ENCODE results near the gene PTGIR. TPM values are rescaled to one million over a fixed set of nuclear protein-coding genes. Genes with fewer than 3 reads are reported as not detected.
A peak's percentile ranks its signal among the peaks of the same experiment; 100 is the strongest.

The PTGIR gene
- total RNA-seq, 5 donors from 2014 or later (not counting 1 experiment from before 2014, with no cell fraction given) = 1.2 to 5.4 (median 3.5) TPM

DNA sequence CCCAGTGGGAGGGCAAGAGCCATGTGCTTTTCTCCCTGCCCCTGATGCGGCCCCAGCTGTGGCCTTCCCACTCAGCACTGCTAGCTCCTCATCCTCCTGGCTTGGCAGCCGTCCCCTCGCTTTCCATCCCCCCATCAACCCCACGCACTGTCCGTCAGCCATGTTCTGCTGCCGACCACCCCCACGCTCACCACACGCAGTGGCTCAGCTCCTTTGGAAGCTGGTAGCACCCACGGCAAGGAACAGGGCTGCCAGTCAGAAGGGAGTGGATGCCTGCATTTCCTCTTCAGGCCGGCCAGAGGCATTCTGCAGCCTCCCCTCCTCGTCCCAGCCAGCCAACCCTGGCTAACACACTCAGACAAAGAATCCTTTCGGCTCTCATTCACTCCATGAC lies 17.4 kb downstream of the PTGIR start:
- Histone ChIP-seq H3K4me1 (ENCODE audit: control insufficient read depth in 1 of 2, extremely low read depth in 1 of 2, insufficient read depth in 2 of 2, low read length in 2 of 2) (peaks cover 34 to 63% of the 10 kb centered on the region in 2 experiments), H3K4me3 (ENCODE audit: control insufficient read depth in 1 of 2, extremely low read depth in 1 of 2, low read length in 1 of 2) (no peak overlapping the region), H3K9me3 (no peaks in the 10 kb centered on the region), H3K36me3 (ENCODE audit: control insufficient read depth in 2 of 2, extremely low read depth in 1 of 2, insufficient read depth in 1 of 2, low read length in 1 of 2) (peaks cover 12 to 64% of the 10 kb centered on the region in 2 donors), H3K27ac (ENCODE audit: low read length) (no peak overlapping the region), H3K27me3 (replicated peaks in 1 of 2; ENCODE audit: control insufficient read depth in 2 of 2, extremely low read depth in 1 of 2, insufficient read depth in 2 of 2, low read length in 1 of 2) (no peaks in the 10 kb centered on the region)
- Mint-ChIP-seq H3K4me1 (peaks cover 73 to 83% (median 75%) of the 10 kb centered on the region in 3 donors), H3K9me3 (no peaks in the 10 kb centered on the region), H3K36me3 (peaks cover 38% of the 10 kb centered on the region), H3K27me3 (no peaks in the 10 kb centered on the region), H3K4me3 (no peak overlapping the region), H3K27ac (peak overlapping the region; percentile 11 to 34)
- 96% methylated on average over 12 of the region's 12 CpGs for WGBS (ENCODE audit: insufficient coverage)
- DNase-seq (no peak), ATAC-seq (replicated peaks in 1 of 4) (no peak)
- ChIA-PET POLR2A (no interaction called here), CTCF (no interaction called here)

DNA sequence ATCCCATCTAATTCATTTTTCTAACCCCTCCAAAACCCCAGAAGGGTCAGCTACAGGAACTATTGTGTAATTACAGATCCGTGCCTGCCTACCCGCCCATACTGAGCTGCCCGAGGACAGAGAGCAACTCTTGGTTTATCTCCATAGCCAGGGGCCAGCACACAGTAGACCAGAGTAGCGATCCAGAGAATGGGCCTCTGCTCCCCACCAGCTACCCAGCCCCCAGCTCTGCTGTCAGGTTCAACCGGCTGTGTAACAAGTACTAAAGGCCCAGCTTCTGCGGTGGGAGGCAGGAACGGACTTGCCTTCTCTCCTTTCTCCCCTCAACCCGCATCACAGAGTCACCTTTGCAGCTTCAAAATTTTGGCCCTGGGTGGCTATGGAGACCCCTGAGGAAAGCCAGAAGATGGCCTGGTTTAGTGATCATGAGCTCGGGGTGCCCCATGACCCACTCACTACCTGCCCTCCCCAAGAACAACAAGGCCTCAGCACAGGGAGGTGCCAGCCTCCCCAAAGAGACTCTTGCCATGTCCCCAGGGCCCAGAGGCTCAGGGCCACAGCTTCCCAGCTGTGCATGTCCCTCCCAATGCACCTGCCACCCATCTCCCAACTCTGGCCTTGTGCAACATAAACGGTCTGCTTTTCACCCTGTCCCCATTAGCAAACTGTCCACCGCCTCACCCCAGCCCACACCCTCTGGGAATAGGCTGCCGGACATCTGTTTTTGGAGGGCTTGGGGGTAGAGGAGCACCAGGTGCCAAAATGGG lies 18.0 kb downstream of the PTGIR start:
- 98% methylated on average over 6 of the region's 12 CpGs for WGBS (ENCODE audit: insufficient coverage)
- no peaks in the 10 kb centered on the region for H3K9me3 Mint-ChIP-seq
- peaks cover 12 to 64% of the 10 kb centered on the region in 2 donors for H3K36me3 ChIP-seq (ENCODE audit: control insufficient read depth in 2 of 2, extremely low read depth in 1 of 2, insufficient read depth in 1 of 2, low read length in 1 of 2)
- no peak overlapping the region for H3K4me3 ChIP-seq (ENCODE audit: control insufficient read depth in 1 of 2, extremely low read depth in 1 of 2, low read length in 1 of 2)
- peaks cover 28 to 62% of the 10 kb centered on the region in 2 experiments for H3K4me1 ChIP-seq (ENCODE audit: control insufficient read depth in 1 of 2, extremely low read depth in 1 of 2, insufficient read depth in 2 of 2, low read length in 2 of 2)
- no peak overlapping the region for H3K27ac ChIP-seq (ENCODE audit: low read length)
- POLR2A ChIA-PET = no interaction called here
- no peaks in the 10 kb centered on the region for H3K27me3 Mint-ChIP-seq
- peaks cover 38% of the 10 kb centered on the region for H3K36me3 Mint-ChIP-seq
- no peaks in the 10 kb centered on the region for H3K27me3 ChIP-seq (replicated peaks in 1 of 2; ENCODE audit: control insufficient read depth in 2 of 2, extremely low read depth in 1 of 2, insufficient read depth in 2 of 2, low read length in 1 of 2)
- H3K4me1 Mint-ChIP-seq = peaks cover 70 to 82% (median 75%) of the 10 kb centered on the region in 3 donors
- no peaks in the 10 kb centered on the region for H3K9me3 ChIP-seq
- DNase-seq = peak in 1 of 35 experiments; percentile 4
- H3K4me3 Mint-ChIP-seq = no peak overlapping the region
- H3K27ac Mint-ChIP-seq = peak overlapping the region; percentile 16 to 21
- CTCF ChIA-PET = interaction anchor here in 1 of 2 donors (1.5 kb wide), 1 partner anchor 55 kb away, joined by 4 read pairs; no protein-coding TSS in a partner anchor
- ATAC-seq (replicated peaks in 1 of 4) = no peak

- no peaks in the 10 kb centered on the region for H3K27me3 Mint-ChIP-seq
Measured at GRCh38 chr19:46606019-46606418, 18.9 kb downstream of the PTGIR start.

GRCh38 chr19:46605356-46605821 lies 19.5 kb downstream of the PTGIR start:
- 85% methylated on average over 8 of the region's 16 CpGs for WGBS (ENCODE audit: insufficient coverage)
- H3K4me3 ChIP-seq (ENCODE audit: control insufficient read depth in 1 of 2, extremely low read depth in 1 of 2, low read length in 1 of 2) = no peak overlapping the region
- POLR2A ChIA-PET = no interaction called here
- Mint-ChIP-seq H3K36me3 (peaks cover 38% of the 10 kb centered on the region), H3K27me3 (peaks cover 0 to 2% of the 10 kb centered on the region in 2 donors), H3K4me3 (no peak overlapping the region), H3K4me1 (peaks cover 57 to 71% (median 65%) of the 10 kb centered on the region in 3 donors), H3K9me3 (no peaks in the 10 kb centered on the region), H3K27ac (peak overlapping the region in 1 of 2 donors; percentile 91)
- H3K4me1 ChIP-seq (ENCODE audit: control insufficient read depth in 1 of 2, extremely low read depth in 1 of 2, insufficient read depth in 2 of 2, low read length in 2 of 2) = peaks cover 13 to 53% of the 10 kb centered on the region in 2 experiments
- peaks cover 12 to 60% of the 10 kb centered on the region in 2 donors for H3K36me3 ChIP-seq (ENCODE audit: control insufficient read depth in 2 of 2, extremely low read depth in 1 of 2, insufficient read depth in 1 of 2, low read length in 1 of 2)
- CTCF ChIA-PET = interaction anchor here (0.6 to 1.5 kb wide), 2 partner anchors 57 to 680 kb away, joined by 4 to 9 read pairs; no protein-coding TSS in a partner anchor
- H3K9me3 ChIP-seq = no peaks in the 10 kb centered on the region
- H3K27ac ChIP-seq (ENCODE audit: low read length) = no peak overlapping the region
- no peak for DNase-seq
- H3K27me3 ChIP-seq (replicated peaks in 1 of 2; ENCODE audit: control insufficient read depth in 2 of 2, extremely low read depth in 1 of 2, insufficient read depth in 2 of 2, low read length in 1 of 2) = no peaks in the 10 kb centered on the region
- no peak for ATAC-seq (replicated peaks in 1 of 4)

More at GRCh38 chr19:46606019-46606418, 18.9 kb downstream of the PTGIR start:
- no peak overlapping the region for H3K27ac ChIP-seq (ENCODE audit: low read length)
- Mint-ChIP-seq H3K4me3 (no peak overlapping the region), H3K36me3 (peaks cover 38% of the 10 kb centered on the region), H3K4me1 (peaks cover 62 to 74% (median 71%) of the 10 kb centered on the region in 3 donors), H3K27ac (peak overlapping the region in 1 of 2 donors; percentile 28), H3K9me3 (no peaks in the 10 kb centered on the region)
- H3K9me3 ChIP-seq = no peaks in the 10 kb centered on the region
- peaks cover 12 to 64% of the 10 kb centered on the region in 2 donors for H3K36me3 ChIP-seq (ENCODE audit: control insufficient read depth in 2 of 2, extremely low read depth in 1 of 2, insufficient read depth in 1 of 2, low read length in 1 of 2)
- H3K4me3 ChIP-seq (ENCODE audit: control insufficient read depth in 1 of 2, extremely low read depth in 1 of 2, low read length in 1 of 2) = no peak overlapping the region
- peak in 1 of 35 experiments; percentile 1 for DNase-seq
- WGBS (ENCODE audit: insufficient coverage) = 92% methylated on average over 11 of the region's 11 CpGs
- H3K4me1 ChIP-seq (ENCODE audit: control insufficient read depth in 1 of 2, extremely low read depth in 1 of 2, insufficient read depth in 2 of 2, low read length in 2 of 2) = peaks cover 19 to 56% of the 10 kb centered on the region in 2 experiments
- CTCF ChIA-PET = interaction anchor here in 1 of 2 donors (1.5 kb wide), 1 partner anchor 56 kb away, joined by 4 read pairs; no protein-coding TSS in a partner anchor
- POLR2A ChIA-PET = no interaction called here
- H3K27me3 ChIP-seq (replicated peaks in 1 of 2; ENCODE audit: control insufficient read depth in 2 of 2, extremely low read depth in 1 of 2, insufficient read depth in 2 of 2, low read length in 1 of 2) = no peaks in the 10 kb centered on the region
- no peak for ATAC-seq (replicated peaks in 1 of 4)

DNA sequence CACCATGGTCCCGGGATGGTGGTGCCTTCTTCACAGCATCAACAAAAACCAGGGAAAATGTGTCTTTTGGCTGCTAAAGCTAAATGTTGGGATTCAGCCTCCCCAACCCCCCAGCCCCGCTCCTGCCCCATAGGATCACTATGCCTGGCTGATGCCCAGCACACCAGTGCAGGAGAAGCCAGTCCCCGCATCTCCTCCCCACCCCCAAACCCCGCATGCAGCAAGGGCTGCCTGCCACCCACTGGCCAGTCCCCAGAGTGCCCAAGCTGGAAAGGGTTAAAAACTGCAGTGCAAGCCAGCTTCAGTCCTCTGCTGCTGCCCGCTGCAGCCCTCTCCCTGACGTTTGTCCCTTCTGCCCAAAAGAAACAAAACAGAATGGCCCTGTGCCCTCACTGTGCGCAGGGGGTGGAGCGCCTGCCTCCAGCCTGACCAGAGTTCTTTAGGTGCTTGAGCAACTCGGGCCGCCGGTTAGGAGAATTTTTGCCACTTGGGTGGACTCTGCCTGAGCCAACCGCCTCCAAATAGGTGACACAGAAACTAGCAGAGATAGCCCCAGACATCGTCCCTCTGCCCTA lies 20.0 kb downstream of the PTGIR start:
- Histone ChIP-seq H3K27me3 (replicated peaks in 1 of 2; ENCODE audit: control insufficient read depth in 2 of 2, extremely low read depth in 1 of 2, insufficient read depth in 2 of 2, low read length in 1 of 2) (no peaks in the 10 kb centered on the region), H3K9me3 (no peaks in the 10 kb centered on the region), H3K4me3 (ENCODE audit: control insufficient read depth in 1 of 2, extremely low read depth in 1 of 2, low read length in 1 of 2) (no peak overlapping the region), H3K36me3 (ENCODE audit: control insufficient read depth in 2 of 2, extremely low read depth in 1 of 2, insufficient read depth in 1 of 2, low read length in 1 of 2) (peaks cover 9 to 57% of the 10 kb centered on the region in 2 donors), H3K4me1 (ENCODE audit: control insufficient read depth in 1 of 2, extremely low read depth in 1 of 2, insufficient read depth in 2 of 2, low read length in 2 of 2) (peaks cover 9 to 53% of the 10 kb centered on the region in 2 experiments), H3K27ac (ENCODE audit: low read length) (no peak overlapping the region)
- peaks cover 34% of the 10 kb centered on the region for H3K36me3 Mint-ChIP-seq
- whole genome bisulfite sequencing (ENCODE audit: insufficient coverage) = 92% methylated on average over 11 of the region's 13 CpGs
- POLR2A ChIA-PET = no interaction called here
- H3K9me3 Mint-ChIP-seq = no peaks in the 10 kb centered on the region
- H3K27ac Mint-ChIP-seq = peak overlapping the region in 1 of 2 donors; percentile 91
- CTCF ChIA-PET = interaction anchor here in 1 of 2 donors (0.5 to 0.6 kb wide), 2 partner anchors 13 to 680 kb away, joined by 3 to 9 read pairs; no protein-coding TSS in a partner anchor
- DNase-seq = no peak
- no peak overlapping the region for H3K4me3 Mint-ChIP-seq
- H3K27me3 Mint-ChIP-seq = peaks cover 0 to 2% of the 10 kb centered on the region in 2 donors
- ATAC-seq (replicated peaks in 1 of 4) = no peak
- peaks cover 57 to 71% (median 60%) of the 10 kb centered on the region in 3 donors for H3K4me1 Mint-ChIP-seq

GRCh38 chr19:46603752-46604231 lies 21.1 kb downstream of the PTGIR start:
- Histone ChIP-seq H3K4me3 (ENCODE audit: control insufficient read depth in 1 of 2, extremely low read depth in 1 of 2, low read length in 1 of 2) (no peak overlapping the region), H3K9me3 (no peaks in the 10 kb centered on the region), H3K36me3 (ENCODE audit: control insufficient read depth in 2 of 2, extremely low read depth in 1 of 2, insufficient read depth in 1 of 2, low read length in 1 of 2) (peaks cover 7 to 46% of the 10 kb centered on the region in 2 donors), H3K27me3 (replicated peaks in 1 of 2; ENCODE audit: control insufficient read depth in 2 of 2, extremely low read depth in 1 of 2, insufficient read depth in 2 of 2, low read length in 1 of 2) (no peaks in the 10 kb centered on the region), H3K27ac (ENCODE audit: low read length) (peak overlapping the region; percentile 77), H3K4me1 (ENCODE audit: control insufficient read depth in 1 of 2, extremely low read depth in 1 of 2, insufficient read depth in 2 of 2, low read length in 2 of 2) (peaks cover 7 to 48% of the 10 kb centered on the region in 2 experiments)
- POLR2A ChIA-PET = no interaction called here
- H3K9me3 Mint-ChIP-seq = peaks cover under 1 to 3% (median 2%) of the 10 kb centered on the region in 3 donors
- peaks cover 0 to 2% of the 10 kb centered on the region in 2 donors for H3K27me3 Mint-ChIP-seq
- peaks cover 25% of the 10 kb centered on the region for H3K36me3 Mint-ChIP-seq
- DNase-seq = no peak
- H3K4me1 Mint-ChIP-seq = peaks cover 49 to 64% (median 50%) of the 10 kb centered on the region in 3 donors
- ATAC-seq (replicated peaks in 1 of 4) = no peak
- 74% methylated on average over 3 of the region's 9 CpGs for WGBS (ENCODE audit: insufficient coverage)
- CTCF ChIA-PET = interaction anchor here in 1 of 2 donors (0.6 to 3.6 kb wide), 2 partner anchors 8 to 106 kb away, joined by 3 to 27 read pairs; no protein-coding TSS in a partner anchor
- peak overlapping the region; percentile 91 to 95 for H3K27ac Mint-ChIP-seq
- peak overlapping the region; percentile 90 to 99 (median 97) for H3K4me3 Mint-ChIP-seq
